Stimulated activated effector memory CD8-positive, alpha-beta T cell treated with anti-CD3 and anti-CD28 coated beads, Interleukin-12 subunit alpha, Interleukin-12 subunit beta, amount 100 ng/mL, for 72 hours (primary cell): Measurements from ENCODE around the gene MC1R.
"Not testable (repeated sequence)": the region's sequence is repeated elsewhere in the genome, so short reads cannot be mapped to it uniquely, and the experiment has no call there.

Source experiments
- ATAC-seq: fragments of 150-1000 bp; cut with Tn5 transposase; 2 replicates; pipeline ENCODE4 v1.10.0; 2021
- DNase-seq, 2 donors: peaks; one replicate each; pipeline ENCODE4 v3.0.0; 2021 to 2022; ENCODE audit warnings: low spot score in 2 of 2
- H3K27ac Mint-ChIP-seq: one replicate; pipeline ENCODE4 v1.8.0; 2022; ENCODE audit warnings: mild to moderate bottlenecking, mixed read lengths
- H3K36me3 Mint-ChIP-seq: one replicate; pipeline ENCODE4 v1.8.0; 2022; ENCODE audit warnings: mild to moderate bottlenecking, mixed read lengths
- H3K4me1 Mint-ChIP-seq: one replicate; pipeline ENCODE4 v1.8.0; 2022; ENCODE audit warnings: mixed read lengths
- H3K4me3 Mint-ChIP-seq: one replicate; pipeline ENCODE4 v1.8.0; 2022; ENCODE audit warnings: mild to moderate bottlenecking, mixed read lengths
- H3K9me3 Mint-ChIP-seq: one replicate; pipeline ENCODE4 v1.8.0; 2022; ENCODE audit warnings: mixed read lengths

Gene MC1R

GRCh38 chr16:89918453-89919347 is at the start of gene MC1R:
TSS of gene MC1R (plus strand) at chr16:89918862. CDS start at chr16:89919259, 397 bp downstream.
- ATAC-seq (peak; percentile 34), DNase-seq (peak in 1 of 2 donors; percentile 69)
- Mint-ChIP-seq H3K9me3 (no peaks in the 10 kb centered on the region), H3K27ac (peak within 1 kb of the TSS; percentile 63), H3K4me3 (peak within 1 kb of the TSS; percentile 69), H3K36me3 (peaks cover 15% of the 10 kb centered on the region), H3K4me1 (peaks cover 51% of the 10 kb centered on the region)

DNA sequence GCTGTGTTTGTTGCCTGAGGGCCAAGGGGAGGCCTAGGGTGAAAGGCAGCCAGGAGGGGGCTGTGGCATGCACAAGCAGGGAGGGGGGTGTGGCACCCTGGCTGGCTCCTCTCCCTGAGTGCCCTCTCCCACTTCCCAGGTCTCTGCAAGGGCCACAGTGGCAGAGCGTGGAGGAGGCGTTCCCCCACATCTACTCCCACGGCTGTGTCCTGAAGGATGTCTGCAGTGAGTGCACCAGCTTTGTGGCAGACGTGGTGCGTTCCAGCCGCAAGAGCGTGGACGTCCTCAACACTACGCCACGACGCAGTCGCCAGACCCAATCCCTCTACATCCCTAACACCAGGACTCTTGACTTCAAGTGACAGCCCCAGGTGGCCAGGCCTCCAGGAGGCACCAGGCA is 48.8 kb upstream of the MC1R start:
- no peak for DNase-seq
- peaks cover 14% of the 10 kb centered on the region for H3K4me1 Mint-ChIP-seq
- no peaks in the 10 kb centered on the region for H3K9me3 Mint-ChIP-seq
- peaks cover 24% of the 10 kb centered on the region for H3K36me3 Mint-ChIP-seq
- H3K4me3 Mint-ChIP-seq, result no peak overlapping the region
- ATAC-seq, result no peak
- H3K27ac Mint-ChIP-seq, result no peak overlapping the region

- DNase-seq, result no peak
- peaks cover 29% of the 10 kb centered on the region for H3K36me3 Mint-ChIP-seq
- ATAC-seq, result no peak
- no peak overlapping the region for H3K4me3 Mint-ChIP-seq
- H3K27ac Mint-ChIP-seq, result no peak overlapping the region
- peaks cover 14% of the 10 kb centered on the region for H3K4me1 Mint-ChIP-seq
- H3K9me3 Mint-ChIP-seq, result no peaks in the 10 kb centered on the region
Observed at GRCh38 chr16:89870440-89870839, 48.2 kb upstream of the MC1R start.

DNA sequence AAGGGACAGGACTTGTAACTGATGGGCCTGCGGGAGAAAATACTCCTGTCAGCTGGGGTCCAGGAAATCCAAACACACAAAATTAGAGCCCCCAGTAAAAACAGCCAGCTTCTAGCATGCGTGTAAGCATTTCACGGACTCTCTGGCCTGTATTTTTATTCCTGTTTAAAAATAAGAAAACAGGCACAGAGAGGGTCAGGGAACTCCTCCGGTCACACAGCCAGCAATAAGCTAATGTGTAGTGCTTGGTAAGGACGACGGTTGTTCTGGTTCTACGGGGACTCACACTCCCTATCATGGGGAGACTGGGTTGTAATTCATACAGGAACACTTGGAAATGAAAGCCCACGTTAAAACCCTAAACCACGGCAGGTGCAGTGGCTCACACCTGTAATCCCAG is 46.8 kb upstream of the MC1R start:
- Mint-ChIP-seq H3K27ac (no peak overlapping the region), H3K4me3 (peak overlapping the region; percentile 86), H3K36me3 (peaks cover 41% of the 10 kb centered on the region), H3K4me1 (peaks cover 13% of the 10 kb centered on the region), H3K9me3 (no peaks in the 10 kb centered on the region)
- DNase-seq (no peak), ATAC-seq (no peak)

DNA sequence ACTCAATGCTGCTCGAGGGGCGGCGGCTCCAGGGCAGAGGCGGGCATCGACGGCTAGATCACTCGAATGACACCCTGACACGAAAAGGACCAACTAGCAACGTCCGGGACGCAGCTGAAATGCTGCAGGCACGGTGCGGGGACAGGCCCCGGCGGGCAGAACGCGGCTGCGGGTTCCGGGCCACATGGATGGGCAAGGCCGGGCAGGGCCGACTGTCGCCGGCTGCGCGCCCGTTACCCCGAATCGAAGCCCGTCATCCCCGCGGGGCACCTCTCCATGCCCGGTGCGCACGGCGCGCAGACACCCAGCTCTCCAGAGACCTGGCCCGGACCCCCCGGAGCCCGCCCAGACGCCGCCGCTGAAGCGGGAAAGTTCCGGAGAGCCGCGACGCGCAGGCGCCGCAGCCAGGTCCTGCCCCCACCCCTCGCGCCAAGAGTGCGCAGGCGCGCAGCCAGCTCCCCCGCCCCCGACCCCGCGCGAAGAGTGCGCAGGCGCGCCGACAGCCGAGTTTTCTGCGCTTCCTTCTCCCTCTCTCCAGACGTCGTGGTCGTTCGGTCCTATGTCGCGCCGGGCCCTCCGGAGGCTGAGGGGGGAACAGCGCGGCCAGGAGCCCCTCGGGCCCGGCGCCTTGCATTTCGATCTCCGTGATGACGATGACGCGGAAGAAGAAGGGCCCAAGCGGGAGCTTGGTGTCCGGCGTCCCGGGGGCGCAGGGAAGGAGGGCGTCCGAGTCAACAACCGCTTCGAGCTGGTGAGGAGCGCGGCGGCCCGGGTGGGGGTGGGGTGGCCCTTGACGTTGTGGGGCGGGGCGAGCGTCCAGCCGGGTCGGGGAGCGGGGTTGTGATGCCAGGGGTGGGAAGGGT is 45.3 kb upstream of the MC1R start, which contains the start of gene TCF25:
TCF25 (plus strand) TSS at position 484 of the 863 bp plus-strand sequence; CDS start at position 560, 76 bp downstream.
- Mint-ChIP-seq H3K4me1 (peaks cover 13% of the 10 kb centered on the region), H3K36me3 (peaks cover 55% of the 10 kb centered on the region), H3K4me3 (peak within 1 kb of the TSS; percentile 86), H3K9me3 (no peaks in the 10 kb centered on the region), H3K27ac (peak within 1 kb of the TSS; percentile 98)
- ATAC-seq (peak; percentile 65), DNase-seq (peak; percentile 76 to 91)

GRCh38 chr16:89873972-89874689 is 44.5 kb upstream of the MC1R start:
- DNase-seq (peak; percentile 92 to 99), ATAC-seq (peak; percentile 82)
- H3K4me1 Mint-ChIP-seq, result peaks cover 13% of the 10 kb centered on the region
- peaks cover 63% of the 10 kb centered on the region for H3K36me3 Mint-ChIP-seq
- H3K4me3 Mint-ChIP-seq, result peak overlapping the region; percentile 86
- H3K9me3 Mint-ChIP-seq, result no peaks in the 10 kb centered on the region
- H3K27ac Mint-ChIP-seq, result peak overlapping the region; percentile 98

DNA sequence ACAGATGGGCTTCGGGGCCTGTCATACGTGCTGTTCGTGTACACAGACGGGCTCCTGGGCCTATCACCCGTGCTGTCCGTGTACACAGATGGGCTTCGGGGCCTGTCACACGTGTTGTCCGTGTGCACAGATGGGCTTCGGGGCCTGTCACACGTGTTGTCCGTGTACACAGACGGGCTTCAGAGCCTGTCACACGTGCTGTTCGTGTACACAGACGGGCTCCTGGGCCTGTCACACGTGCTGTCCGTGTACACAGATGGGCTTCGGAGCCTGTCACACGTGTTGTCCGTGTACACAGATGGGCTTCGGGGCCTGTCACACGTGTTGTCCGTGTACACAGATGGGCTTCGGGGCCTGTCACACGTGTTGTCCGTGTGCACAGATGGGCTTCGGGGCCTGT is 39.5 kb upstream of the MC1R start:
- not testable (repeated sequence) for H3K9me3 Mint-ChIP-seq, DNase-seq, H3K4me3 Mint-ChIP-seq, H3K27ac Mint-ChIP-seq, ATAC-seq
- Mint-ChIP-seq H3K36me3 (peaks cover 92% of the 10 kb centered on the region), H3K4me1 (peaks cover 23% of the 10 kb centered on the region)

DNA sequence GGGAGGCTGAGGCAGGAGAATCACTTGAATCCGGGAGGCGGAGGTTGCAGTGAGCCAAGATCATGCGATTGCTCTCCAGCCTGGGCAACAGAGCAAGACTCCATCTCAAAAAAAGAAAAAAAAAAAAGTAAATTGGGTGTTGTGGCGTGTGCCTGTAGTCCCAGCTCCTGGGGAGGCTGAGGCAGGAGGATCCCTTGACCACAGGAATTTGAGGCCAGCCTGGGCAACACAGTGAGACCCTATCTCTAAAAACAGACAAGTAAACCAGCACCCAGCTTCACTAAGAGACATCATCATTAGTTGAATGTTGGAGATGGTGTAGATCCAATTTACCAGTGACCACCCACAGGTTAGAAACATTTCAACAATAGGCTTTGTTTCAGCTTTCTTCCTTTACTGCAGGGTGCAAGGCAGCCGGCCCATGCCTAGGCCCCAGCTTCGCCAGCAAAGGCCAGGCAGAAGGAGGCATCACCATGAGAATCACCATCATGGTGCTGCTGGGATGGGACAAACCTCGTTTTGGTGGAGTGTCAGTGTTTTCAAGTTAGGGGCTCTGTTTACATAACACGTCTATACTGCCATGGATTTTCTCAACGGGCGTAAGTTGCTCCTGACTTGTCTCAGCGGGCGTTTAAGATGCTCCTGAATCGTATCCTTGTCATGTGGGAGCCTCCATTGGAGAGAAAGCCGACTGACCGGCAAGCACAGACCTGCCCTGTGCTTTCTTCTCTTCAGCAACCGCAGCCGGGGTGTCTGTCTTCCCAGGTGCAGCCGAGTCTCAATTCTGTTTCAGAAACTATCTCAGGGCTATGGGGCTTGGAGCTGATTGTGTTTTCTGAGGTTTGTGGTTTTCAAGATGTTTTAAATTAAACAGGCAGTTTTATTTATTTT is 37.9 kb upstream of the MC1R start:
- DNase-seq, result no peak
- Mint-ChIP-seq H3K27ac (no peak overlapping the region), H3K36me3 (peaks cover 92% of the 10 kb centered on the region), H3K4me1 (peaks cover 19% of the 10 kb centered on the region), H3K9me3 (no peaks in the 10 kb centered on the region), H3K4me3 (no peak overlapping the region)
- ATAC-seq, result no peak

DNA sequence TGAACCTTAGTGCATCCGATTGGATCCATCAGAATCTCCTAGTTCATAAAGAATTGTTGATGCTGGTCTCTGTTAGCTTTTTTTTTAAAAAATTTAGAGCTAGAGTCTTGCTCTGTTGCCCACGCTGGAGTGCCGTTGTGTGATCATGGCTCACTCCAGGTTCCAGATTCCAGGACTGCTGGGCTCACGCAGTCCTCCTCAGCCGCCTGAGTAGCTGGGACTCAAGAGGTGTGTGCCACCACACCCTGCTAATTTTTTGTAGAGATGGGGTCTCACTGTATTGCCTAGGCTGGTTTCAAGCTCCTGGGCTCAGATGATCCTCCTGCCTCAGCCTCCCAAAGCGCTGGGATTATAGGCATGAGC is 37.3 kb upstream of the MC1R start:
- H3K36me3 Mint-ChIP-seq, result peaks cover 92% of the 10 kb centered on the region

GRCh38 chr16:89883346-89884040 is 35.2 kb upstream of the MC1R start:
- ATAC-seq, result no peak
- no peak for DNase-seq
- peak overlapping the region; percentile 68 for H3K27ac Mint-ChIP-seq
- H3K9me3 Mint-ChIP-seq, result no peaks in the 10 kb centered on the region
- peaks cover 95% of the 10 kb centered on the region for H3K36me3 Mint-ChIP-seq
- no peak overlapping the region for H3K4me3 Mint-ChIP-seq
- peaks cover 19% of the 10 kb centered on the region for H3K4me1 Mint-ChIP-seq

More for the DNA sequence above, 37.3 kb upstream of the MC1R start:
- Mint-ChIP-seq H3K4me1 (peaks cover 19% of the 10 kb centered on the region), H3K9me3 (no peaks in the 10 kb centered on the region), H3K27ac (no peak overlapping the region), H3K4me3 (no peak overlapping the region)
- ATAC-seq (no peak), DNase-seq (no peak)

DNA sequence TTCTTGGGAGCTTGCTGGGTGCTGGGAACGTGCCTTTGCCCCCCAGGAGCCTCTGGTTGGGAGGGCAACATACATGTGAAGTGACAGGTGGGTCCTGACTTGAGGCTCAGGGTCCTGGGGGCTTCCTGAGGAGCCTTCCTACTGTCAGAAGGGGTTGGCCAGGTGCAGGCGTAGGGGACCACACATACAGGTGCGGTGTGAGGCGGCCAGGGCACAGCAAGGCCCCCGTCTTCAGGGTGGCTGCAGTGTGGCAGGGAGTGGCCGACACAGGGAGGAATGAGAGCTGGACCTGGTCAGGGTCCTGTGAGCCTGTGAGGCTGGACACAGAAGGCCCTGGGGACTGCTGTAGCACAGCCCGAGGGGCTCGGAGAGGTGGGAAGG is 34.6 kb upstream of the MC1R start:
- DNase-seq (no peak), ATAC-seq (no peak)
- H3K27ac Mint-ChIP-seq, result peak overlapping the region; percentile 68

GRCh38 chr16:89887243-89887642 is 31.4 kb upstream of the MC1R start:
- no peaks in the 10 kb centered on the region for H3K9me3 Mint-ChIP-seq
- peaks cover 100% of the 10 kb centered on the region for H3K36me3 Mint-ChIP-seq
- DNase-seq (no peak), ATAC-seq (no peak)
- peaks cover 26% of the 10 kb centered on the region for H3K4me1 Mint-ChIP-seq
- H3K4me3 Mint-ChIP-seq, result no peak overlapping the region
- no peak overlapping the region for H3K27ac Mint-ChIP-seq

More for the DNA sequence above, 34.6 kb upstream of the MC1R start:
- peaks cover 19% of the 10 kb centered on the region for H3K4me1 Mint-ChIP-seq
- no peaks in the 10 kb centered on the region for H3K9me3 Mint-ChIP-seq
- no peak overlapping the region for H3K4me3 Mint-ChIP-seq
- peaks cover 95% of the 10 kb centered on the region for H3K36me3 Mint-ChIP-seq

DNA sequence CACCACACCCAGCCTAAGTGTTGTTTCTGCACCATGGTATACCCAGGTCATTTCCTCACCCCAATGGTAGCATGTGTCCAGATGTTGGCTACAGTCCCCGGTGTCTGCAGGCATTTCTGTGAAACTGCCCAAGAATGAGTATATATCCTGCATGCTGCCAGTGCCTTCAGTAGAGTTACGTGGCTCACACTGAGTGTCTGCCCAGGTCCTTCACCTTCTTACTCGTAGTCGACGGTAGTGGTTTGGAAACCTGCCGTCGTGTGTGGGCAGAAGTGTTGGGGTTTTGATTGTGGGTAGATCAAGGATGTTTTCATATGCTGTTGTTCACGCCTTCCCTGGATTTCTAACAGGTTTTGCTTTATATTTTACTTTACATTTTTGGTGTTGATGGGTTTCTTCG is 28.5 kb upstream of the MC1R start:
- peaks cover 100% of the 10 kb centered on the region for H3K36me3 Mint-ChIP-seq
- ATAC-seq (peak; percentile 89), DNase-seq (no peak)
- H3K27ac Mint-ChIP-seq, result peak overlapping the region; percentile 3
- no peaks in the 10 kb centered on the region for H3K9me3 Mint-ChIP-seq
- H3K4me3 Mint-ChIP-seq, result no peak overlapping the region
- peaks cover 12% of the 10 kb centered on the region for H3K4me1 Mint-ChIP-seq
